H54 (cell line): ENCODE results near the gene UST.
"Not testable (repeated sequence)": the region's sequence is repeated elsewhere in the genome, so short reads cannot be mapped to it uniquely, and the experiment has no call there.

Experiments
- DNase-seq: peaks from one replicate; pipeline ENCODE4 v3.0.0; 2011; ENCODE audit warnings: low spot score, mixed read lengths; ENCODE audit not compliant: insufficient read length
- FAIRE-seq: peaks from 3 replicates; lab custom pipeline; 2011; peaks lifted over from hg19 to GRCh38; lab: Jason Lieb, UNC
- POLR2A ChIP-seq: IDR thresholded peaks from 2 replicates; pipeline ENCODE4 v1.6.1; 2011; ENCODE audit warnings: low read depth, mild to moderate bottlenecking, low read length

The UST gene

DNA sequence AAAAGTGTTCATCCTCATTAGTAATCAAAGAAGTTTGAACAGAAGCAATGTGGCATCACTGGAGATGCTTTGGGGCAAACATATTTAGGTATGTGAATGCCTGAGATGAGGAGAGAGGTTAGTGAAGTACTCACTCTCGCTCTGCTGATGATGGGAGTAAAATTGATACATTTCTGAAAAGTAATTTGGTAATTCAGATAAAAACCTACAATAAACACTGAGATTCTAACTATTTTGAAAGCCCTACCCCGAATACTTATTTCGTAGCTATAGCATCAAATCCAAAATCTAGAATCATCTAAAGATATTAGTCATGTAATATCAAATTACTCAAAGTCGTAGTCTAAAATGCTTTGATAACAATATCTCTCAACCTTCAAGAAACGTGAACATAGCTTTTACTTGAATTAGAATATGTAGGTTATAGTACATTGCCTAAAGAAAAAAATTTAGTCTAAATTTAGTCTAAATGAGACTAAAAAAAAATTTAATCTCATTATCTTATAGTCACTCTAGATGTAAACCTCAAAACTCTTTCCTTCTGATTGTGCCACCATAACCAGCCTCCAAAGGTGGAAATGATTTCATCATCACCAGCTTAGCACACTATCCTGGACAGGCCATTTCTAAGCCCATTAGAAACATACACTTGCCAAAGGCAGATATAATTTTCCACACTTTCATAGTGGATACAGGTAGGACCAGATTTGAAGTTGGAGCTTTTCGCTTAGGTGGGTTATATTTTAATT lies 338.2 kb downstream of the UST start:
- no peak for TF ChIP-seq POLR2A
- FAIRE-seq = no peak
- no peak for DNase-seq

DNA sequence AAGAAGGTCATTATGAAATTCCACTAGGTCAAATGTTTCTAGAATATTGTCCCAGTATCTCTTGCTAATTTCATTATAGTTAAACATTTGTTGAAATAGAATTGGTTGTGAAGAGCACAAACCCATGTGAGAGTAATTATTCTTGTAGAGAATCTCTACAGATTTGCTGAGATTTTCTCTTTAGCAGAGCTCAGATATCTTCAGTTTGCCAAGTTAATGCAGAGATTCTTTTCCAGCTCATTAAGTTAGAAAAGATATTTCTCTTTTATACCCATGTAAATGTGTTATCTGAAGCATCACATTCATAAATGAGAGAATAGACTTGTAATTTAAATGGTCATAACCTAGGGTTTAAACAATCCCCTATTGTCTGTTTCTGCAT lies 338.7 kb downstream of the UST start:
- DNase-seq = no peak
- no peak for FAIRE-seq
- no peak for TF ChIP-seq POLR2A

DNA sequence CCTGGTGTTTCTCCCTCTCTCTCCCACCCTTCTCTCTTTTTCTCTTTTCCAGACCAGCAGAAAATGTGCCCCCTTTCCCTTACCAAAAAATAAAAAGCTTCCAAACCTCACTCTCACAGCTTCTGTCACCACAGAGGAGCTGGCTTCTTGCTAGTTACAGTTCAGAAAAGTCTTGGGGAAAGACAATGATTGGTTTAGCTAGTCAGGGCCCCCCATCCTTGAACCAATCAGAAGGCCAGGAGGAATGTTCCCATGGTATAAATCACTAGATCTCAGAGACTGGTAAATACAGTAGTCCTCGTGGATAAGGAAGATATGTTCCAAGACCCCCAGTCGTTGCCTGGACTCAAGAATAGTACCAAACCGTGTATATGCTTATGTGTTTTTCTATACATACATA lies 339.5 kb downstream of the UST start:
- DNase-seq (no peak), FAIRE-seq (no peak)
- TF ChIP-seq POLR2A = no peak

DNA sequence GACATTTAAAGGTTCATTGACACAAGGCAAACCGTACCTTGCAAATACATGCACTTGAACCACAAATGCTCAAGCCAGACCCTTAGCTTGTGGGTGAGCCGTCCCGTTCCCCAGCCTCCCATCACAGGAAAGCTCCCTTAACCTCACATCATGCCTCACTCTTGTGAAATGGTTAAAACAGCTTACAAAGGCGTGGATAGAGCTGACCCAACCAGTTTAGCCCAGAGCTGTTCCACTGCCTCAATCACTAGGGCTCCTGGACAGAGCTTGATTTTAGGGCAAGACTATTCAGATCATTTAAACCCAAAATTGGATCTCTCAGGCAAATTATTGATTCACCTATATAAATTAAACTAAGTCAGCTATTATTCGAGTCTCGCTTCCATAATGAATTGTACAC lies 341.1 kb downstream of the UST start:
- TF ChIP-seq POLR2A = no peak
- FAIRE-seq = no peak
- DNase-seq = no peak

DNA sequence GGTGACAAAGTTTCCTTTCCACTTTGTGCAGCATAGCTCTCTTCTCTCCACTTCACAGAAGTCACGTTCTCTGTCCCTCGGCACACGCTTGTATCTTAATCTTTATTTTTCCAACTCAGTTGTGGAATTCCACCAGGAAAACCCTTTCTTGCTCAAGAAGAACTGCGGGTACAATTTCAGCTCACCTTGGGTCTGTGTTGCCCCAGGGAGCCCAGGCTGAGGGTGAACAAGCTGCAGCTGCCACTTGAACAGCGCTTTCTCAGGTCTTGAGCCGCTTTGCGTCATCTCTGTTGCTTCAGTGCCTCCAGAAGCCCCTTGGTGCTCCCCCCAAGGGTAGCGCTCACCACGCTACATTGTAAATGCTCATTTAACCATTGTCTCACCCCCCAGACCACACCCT lies 341.5 kb downstream of the UST start:
- TF ChIP-seq POLR2A = no peak
- no peak for DNase-seq
- no peak for FAIRE-seq

DNA sequence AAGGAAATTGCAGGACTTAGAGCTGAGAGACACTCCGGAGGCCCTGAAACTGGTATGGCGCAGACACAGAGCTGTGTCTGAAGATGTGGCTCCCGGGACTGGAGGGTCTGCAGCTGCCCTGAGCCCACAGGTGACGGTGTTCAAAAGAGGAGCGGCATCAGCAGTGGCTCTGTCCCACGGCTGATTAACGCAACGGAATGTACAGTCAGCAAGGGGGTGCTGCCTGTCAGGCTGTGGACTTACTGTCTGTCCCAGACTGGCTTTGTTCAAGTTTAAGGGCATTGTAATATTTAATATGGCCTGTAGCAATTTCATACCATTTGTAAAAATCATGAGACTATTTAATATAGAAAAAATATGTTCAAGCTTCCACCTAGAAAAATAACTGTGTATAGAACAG lies 342.7 kb downstream of the UST start:
- DNase-seq (no peak), FAIRE-seq (no peak)
- no peak for TF ChIP-seq POLR2A

DNA sequence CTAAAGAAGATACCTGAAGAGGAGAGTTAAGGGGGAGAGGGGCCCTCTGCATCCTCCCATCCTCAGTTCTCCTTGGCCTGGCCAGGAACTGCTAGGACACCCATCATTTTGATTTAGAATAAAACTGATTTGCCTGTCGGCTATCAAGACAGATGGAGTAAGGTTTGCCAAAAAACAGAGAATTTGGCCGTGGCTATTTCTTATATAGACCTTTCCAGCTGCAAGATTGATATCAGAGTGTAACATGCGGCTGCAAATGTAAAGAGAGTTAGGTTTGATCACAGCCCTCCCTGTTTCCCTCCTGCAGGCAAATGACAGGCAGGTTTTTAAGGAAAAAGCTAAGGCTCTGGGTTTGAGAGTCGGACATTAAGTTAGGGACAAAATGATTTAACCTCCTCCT lies 344.1 kb downstream of the UST start:
- TF ChIP-seq POLR2A = no peak
- DNase-seq = no peak
- FAIRE-seq = no peak

DNA sequence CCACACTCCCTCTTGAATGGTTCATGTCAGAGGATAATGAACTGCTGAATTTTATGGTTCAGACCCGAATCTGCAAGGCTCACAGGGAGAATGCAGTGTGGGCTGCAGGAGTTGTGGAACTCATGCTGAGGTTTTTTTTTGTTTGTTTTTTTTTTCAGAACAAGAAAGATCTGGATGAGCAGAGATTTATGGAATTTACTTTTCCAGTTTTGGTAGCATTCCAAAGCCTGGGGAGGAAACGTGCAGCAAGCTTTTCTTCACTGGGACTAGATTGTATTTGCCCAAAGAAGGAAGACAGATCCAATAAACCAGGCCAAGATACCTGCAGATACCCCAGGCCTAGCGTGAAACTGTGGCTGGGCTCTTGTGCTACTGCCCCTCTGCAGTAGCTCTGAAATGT lies 346.8 kb downstream of the UST start:
- no peak for TF ChIP-seq POLR2A
- DNase-seq (no peak), FAIRE-seq (no peak)

DNA sequence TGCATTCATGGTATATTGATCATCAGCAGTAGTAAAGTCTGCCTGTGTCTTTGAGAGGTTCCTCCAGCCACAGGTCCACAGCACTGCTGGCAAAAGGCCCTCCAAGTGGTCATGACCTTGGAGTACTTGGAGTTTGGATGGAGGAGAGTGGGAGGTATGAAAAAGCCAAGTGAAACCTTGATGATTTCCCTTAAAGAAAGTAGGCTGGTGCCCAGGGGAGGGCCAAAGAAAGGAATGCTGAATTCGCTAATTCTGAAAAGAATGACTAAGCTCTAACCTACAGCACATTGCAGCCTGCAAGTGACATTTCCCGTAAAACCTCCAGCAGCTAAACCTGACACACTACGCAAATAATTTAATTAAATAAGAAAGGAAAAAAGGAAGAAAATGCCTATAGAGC lies 347.3 kb downstream of the UST start:
- no peak for FAIRE-seq
- no peak for DNase-seq
- no peak for TF ChIP-seq POLR2A

DNA sequence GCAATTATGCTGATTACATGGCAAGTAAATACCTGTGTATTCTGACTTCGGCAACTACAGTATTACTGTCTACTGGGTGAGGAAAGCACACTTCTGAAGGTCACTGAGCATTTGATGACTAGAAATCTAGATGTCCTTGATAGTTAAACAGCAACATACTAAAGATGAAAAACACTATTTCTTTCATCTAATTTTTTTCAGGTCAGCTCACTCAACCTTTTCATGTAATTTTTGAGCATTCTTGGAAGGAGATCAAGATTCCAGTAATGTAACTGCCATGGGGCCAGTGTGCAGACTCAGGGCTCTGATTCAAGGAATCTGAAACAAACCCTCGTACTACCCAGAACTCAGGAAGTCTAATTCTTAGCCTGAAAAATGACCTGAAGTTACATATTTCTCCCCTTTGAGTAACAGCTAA lies 348.1 kb downstream of the UST start:
- no peak for TF ChIP-seq POLR2A
- no peak for FAIRE-seq

DNA sequence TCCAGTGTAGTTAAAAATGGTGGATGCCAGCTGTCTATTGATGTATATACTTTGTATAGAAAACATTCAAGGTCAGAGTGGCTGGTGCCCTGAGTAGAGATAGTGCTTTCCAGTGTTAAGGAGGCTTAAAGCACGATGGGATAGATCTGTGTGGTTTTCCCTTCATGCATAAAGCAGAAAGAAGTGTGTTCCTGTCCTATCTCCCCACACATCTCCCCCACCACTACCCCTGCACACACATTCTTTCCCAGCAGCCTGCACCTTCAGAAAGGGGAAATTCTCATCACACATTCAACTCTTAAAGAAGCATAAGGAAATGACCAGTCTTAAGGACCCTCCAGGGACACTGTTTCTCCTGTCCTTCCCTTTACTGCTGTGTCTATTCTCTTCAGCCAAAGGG lies 349.0 kb downstream of the UST start:
- no peak for DNase-seq
- no peak for FAIRE-seq
- TF ChIP-seq POLR2A = no peak

More for the DNA sequence above, 348.1 kb downstream of the UST start:
- no peak for DNase-seq

DNA sequence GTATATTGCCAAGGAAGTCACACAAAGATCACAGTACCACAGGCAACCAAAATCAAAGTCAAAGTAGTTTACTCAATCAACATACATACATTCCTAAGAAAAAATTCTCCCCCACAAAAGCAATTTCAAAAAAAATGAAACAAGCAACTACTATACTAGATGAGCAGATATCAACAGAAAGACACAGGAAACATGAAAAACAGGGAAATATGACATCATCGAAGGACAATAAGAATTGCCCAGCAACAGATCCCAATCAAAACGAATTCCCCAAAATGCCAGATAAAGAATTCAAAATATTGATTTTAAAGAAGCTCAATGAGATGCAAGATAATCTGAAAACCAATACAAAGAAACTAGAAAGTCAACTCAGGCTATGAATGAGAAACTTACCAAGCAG lies 351.0 kb downstream of the UST start:
- no peak for DNase-seq
- no peak for FAIRE-seq
- TF ChIP-seq POLR2A = no peak

DNA sequence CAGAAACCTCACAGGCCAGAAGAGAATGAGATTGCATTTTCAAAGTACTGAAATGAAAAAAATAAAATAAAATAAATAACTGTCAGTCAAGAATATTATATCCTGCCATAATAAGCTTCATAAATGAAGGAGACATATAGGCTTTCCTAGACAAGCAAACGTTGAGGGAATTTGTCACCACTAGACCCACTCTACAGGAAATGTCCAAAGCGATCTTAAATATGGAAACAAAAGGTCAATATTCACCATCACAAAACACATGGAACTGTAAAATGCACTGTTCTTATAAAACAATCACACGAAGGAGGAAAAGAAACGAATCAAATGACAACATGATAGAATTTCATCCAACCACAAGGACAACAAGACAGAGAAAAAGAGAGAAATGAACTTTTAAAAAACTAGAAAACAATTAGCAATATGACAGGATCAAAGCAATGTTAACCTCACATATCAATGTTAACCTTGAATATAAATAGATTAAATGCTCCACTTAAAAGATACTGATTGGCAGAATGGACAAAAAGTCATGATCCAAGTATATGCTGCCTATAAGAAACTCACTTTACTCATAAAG lies 352.0 kb downstream of the UST start:
- no peak for FAIRE-seq
- no peak for TF ChIP-seq POLR2A
- no peak for DNase-seq

DNA sequence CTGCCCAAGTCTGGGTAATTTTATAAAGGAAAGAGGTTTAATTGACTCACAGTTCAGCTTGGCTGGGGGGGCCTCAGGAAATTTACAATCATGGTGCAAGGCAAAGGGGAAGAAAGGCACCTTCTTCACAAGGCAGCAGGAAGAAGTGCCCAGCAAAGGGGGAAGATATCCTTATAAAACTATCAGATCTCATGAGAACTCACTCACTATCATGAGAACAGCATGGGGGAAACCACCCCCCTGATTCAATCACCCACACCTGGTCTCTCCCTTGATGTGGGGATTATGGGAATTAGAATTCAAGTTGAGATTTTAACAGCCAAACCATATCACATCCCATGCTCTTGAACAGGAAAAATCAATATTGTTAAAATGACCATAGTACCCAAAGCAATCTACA lies 355.5 kb downstream of the UST start:
- FAIRE-seq (no peak), DNase-seq (no peak)
- TF ChIP-seq POLR2A = no peak

DNA sequence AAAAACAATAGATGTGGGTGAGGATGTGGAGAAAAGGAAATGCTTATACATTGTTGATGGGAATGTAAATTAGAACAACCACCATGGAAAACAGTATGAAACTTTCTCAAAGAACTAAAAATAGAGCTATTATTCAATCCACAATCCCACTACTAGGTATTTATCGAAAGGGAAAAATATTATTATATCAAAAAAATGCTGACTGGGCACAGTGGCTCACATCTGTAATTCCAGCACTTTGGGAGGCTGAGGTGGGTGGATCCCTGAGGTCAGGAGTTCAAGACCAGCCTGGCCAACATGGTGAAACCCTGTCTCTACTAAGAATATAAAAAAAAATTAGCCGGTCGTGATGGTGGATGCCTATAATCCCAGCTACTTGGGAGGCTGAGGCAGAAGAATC lies 357.1 kb downstream of the UST start:
- not testable (repeated sequence) for FAIRE-seq, DNase-seq

DNA sequence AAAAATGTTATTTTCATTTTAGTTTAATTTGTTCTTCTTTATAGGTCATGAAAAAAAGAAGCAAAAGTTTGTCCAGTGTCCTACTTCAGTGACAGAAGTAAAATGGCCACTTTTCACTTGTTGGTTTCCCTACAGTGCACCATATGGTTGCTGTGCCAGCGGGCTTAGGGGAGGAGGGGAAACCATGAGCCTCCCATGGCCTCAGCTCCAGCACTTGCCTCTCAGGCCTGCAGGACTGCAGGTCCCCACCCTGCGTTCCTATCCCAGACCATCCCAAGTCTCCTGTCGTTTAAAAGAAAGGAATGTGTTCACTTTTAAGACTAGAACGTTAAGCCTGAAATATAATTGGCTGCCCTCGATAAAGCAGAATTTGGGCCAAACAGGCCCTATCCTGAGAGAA lies 360.7 kb downstream of the UST start:
- no peak for DNase-seq
- TF ChIP-seq POLR2A = no peak
- no peak for FAIRE-seq
